ENCODE measurements around the gene ANKRD23.

The ANKRD23 gene

GRCh38 chr2:96789245-96789617, 54.6 kb downstream of the ANKRD23 start:
- no peak overlapping the region for H3K9ac ChIP-seq (ENCODE audit: low read length)
- no peaks in the 10 kb centered on the region for H3K27me3 ChIP-seq (ENCODE audit: low read depth, low read length)
- no peak overlapping the region for H3K27ac ChIP-seq (ENCODE audit: low read length)
- H3K79me2 ChIP-seq (ENCODE audit: low read length): no peaks in the 10 kb centered on the region
- no peak for TF ChIP-seq EZH2phosphoT487 (IDR thresholded peaks at IDR 0.05; ENCODE audit: low read depth)
- TF ChIP-seq CTCF (IDR thresholded peaks at IDR 0.05; ENCODE audit: low read depth, low read length): no peak
- H3K36me3 ChIP-seq (replicated peaks; ENCODE audit: low read depth, low read length): no peaks in the 10 kb centered on the region
- no peaks in the 10 kb centered on the region for H3K4me1 ChIP-seq (ENCODE audit: low read length)
- H2AFZ ChIP-seq (ENCODE audit: low read depth, low read length): no peak overlapping the region
- H3K4me2 ChIP-seq (ENCODE audit: low read length): no peak overlapping the region
- no peak overlapping the region for H3K4me3 ChIP-seq (ENCODE audit: low read length)
- H4K20me1 ChIP-seq (ENCODE audit: insufficient read depth, low read length): no peaks in the 10 kb centered on the region
- H3K9me3 ChIP-seq (ENCODE audit: insufficient read depth, low read length): no peaks in the 10 kb centered on the region

- no peaks in the 10 kb centered on the region for H4K20me1 ChIP-seq (ENCODE audit: insufficient read depth, low read length)
- H2AFZ ChIP-seq (ENCODE audit: low read depth, low read length): no peak overlapping the region
- H3K9ac ChIP-seq (ENCODE audit: low read length): no peak overlapping the region
- H3K27me3 ChIP-seq (ENCODE audit: low read depth, low read length): no peaks in the 10 kb centered on the region
- H3K27ac ChIP-seq (ENCODE audit: low read length): no peak overlapping the region
- H3K4me3 ChIP-seq (ENCODE audit: low read length): no peak overlapping the region
- no peaks in the 10 kb centered on the region for H3K4me1 ChIP-seq (ENCODE audit: low read length)
- no peaks in the 10 kb centered on the region for H3K9me3 ChIP-seq (ENCODE audit: insufficient read depth, low read length)
- TF ChIP-seq CTCF (IDR thresholded peaks at IDR 0.05; ENCODE audit: low read depth, low read length): no peak
- no peak for TF ChIP-seq EZH2phosphoT487 (IDR thresholded peaks at IDR 0.05; ENCODE audit: low read depth)
- no peaks in the 10 kb centered on the region for H3K79me2 ChIP-seq (ENCODE audit: low read length)
- no peaks in the 10 kb centered on the region for H3K36me3 ChIP-seq (replicated peaks; ENCODE audit: low read depth, low read length)
- no peak overlapping the region for H3K4me2 ChIP-seq (ENCODE audit: low read length)
Observed at GRCh38 chr2:96788442-96789244, 55.2 kb downstream of the ANKRD23 start.
